ENCODE results near the gene SF1. TPM values are rescaled to one million over a fixed set of nuclear protein-coding genes. Genes with fewer than 3 reads are reported as not detected.

The SF1 gene
- total RNA-seq, 1 donor from 2014 or later = 415 TPM

DNA sequence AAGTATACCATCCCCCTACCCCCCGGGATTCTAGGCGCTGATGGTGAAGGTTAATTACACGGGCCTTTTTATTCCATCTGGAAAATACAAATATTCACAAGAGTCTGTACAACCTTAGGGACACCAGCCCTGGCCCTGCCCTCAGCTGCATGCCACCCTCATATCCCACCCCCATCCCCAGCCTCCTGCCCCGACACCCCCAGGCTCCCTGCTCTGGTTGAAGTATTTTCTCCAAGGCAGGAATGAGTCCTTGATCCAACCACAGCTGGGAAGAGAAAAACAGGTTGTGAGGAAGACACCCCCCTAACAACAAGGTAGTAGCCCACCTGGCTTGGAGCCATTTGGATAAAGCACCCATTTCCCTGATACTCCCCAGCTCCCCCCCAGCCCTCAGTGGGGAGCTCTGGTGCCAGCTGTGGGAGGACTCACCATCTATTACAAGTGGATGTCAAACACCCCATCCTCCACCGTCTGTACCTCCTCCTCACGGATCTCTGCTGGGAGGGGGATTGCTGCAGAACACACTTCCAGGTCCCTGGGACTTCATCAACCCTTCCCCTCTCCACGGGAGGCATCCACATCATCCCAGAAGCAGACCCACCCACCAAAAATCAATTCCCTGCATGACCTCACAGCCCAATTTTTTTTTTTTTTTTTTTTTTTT is 51.3 kb downstream of the SF1 start:
- peaks cover 16% of the 10 kb centered on the region for H3K27me3 Mint-ChIP-seq (ENCODE audit: unreplicated experiment)
- H3K4me1 Mint-ChIP-seq (ENCODE audit: low read depth, unreplicated experiment) = peaks cover 20% of the 10 kb centered on the region
- no peaks in the 10 kb centered on the region for H3K36me3 Mint-ChIP-seq (ENCODE audit: unreplicated experiment)
- no peak for DNase-seq
- no peak overlapping the region for H3K27ac Mint-ChIP-seq (ENCODE audit: unreplicated experiment)
- H3K9me3 Mint-ChIP-seq (ENCODE audit: unreplicated experiment) = peaks cover 9% of the 10 kb centered on the region
- H3K4me3 Mint-ChIP-seq (ENCODE audit: unreplicated experiment) = no peak overlapping the region
- TF ChIP-seq, protein P1, sequence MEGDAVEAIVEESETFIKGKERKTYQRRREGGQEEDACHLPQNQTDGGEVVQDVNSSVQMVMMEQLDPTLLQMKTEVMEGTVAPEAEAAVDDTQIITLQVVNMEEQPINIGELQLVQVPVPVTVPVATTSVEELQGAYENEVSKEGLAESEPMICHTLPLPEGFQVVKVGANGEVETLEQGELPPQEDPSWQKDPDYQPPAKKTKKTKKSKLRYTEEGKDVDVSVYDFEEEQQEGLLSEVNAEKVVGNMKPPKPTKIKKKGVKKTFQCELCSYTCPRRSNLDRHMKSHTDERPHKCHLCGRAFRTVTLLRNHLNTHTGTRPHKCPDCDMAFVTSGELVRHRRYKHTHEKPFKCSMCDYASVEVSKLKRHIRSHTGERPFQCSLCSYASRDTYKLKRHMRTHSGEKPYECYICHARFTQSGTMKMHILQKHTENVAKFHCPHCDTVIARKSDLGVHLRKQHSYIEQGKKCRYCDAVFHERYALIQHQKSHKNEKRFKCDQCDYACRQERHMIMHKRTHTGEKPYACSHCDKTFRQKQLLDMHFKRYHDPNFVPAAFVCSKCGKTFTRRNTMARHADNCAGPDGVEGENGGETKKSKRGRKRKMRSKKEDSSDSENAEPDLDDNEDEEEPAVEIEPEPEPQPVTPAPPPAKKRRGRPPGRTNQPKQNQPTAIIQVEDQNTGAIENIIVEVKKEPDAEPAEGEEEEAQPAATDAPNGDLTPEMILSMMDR (IDR thresholded peaks at IDR 0.05; ENCODE audit: partially characterized antibody, unreplicated experiment) = no peak

GRCh38 chr11:64726211-64726641 is 52.1 kb downstream of the SF1 start:
- no peak overlapping the region for H3K4me3 Mint-ChIP-seq (ENCODE audit: unreplicated experiment)
- H3K9me3 Mint-ChIP-seq (ENCODE audit: unreplicated experiment) = peaks cover 11% of the 10 kb centered on the region
- no peak for DNase-seq
- H3K27me3 Mint-ChIP-seq (ENCODE audit: unreplicated experiment) = peaks cover 16% of the 10 kb centered on the region
- no peak overlapping the region for H3K27ac Mint-ChIP-seq (ENCODE audit: unreplicated experiment)
- TF ChIP-seq, protein P1 (IDR thresholded peaks at IDR 0.05; ENCODE audit: partially characterized antibody, unreplicated experiment) = no peak
- H3K36me3 Mint-ChIP-seq (ENCODE audit: unreplicated experiment) = no peaks in the 10 kb centered on the region
- H3K4me1 Mint-ChIP-seq (ENCODE audit: low read depth, unreplicated experiment) = peaks cover 20% of the 10 kb centered on the region

DNA sequence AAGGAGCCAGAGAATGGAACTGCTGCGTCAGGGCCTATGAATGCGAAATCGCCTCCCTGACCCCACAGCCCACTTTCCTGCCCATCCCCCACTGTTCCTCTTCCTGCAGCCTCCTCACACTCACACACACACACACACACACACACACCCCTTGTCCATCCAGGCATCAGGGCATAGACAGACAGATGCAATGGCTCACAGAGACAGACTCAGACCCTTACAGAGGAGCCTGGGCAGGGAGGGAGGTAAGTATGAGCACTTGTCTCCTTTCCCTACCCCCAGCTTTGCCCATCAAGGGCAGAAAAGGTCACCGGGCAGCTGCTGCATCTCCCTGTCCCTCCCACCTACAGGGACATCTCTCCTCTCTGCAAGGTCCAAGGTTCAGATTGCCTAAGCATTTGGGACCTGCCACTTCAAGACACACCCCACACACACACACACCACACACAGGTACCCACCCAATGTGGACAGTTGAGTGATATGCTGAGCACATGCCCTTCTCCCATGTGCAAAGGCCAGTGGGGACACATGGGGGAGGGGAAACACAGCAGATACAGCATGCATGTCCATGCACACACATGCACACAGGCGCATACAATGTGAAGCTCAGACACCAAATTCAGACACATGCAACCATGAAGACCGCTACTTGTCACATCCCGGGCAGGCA is 53.3 kb downstream of the SF1 start:
- Mint-ChIP-seq H3K4me1 (ENCODE audit: low read depth, unreplicated experiment) (peaks cover 26% of the 10 kb centered on the region), H3K4me3 (ENCODE audit: unreplicated experiment) (peak overlapping the region; percentile 62), H3K27ac (ENCODE audit: unreplicated experiment) (peak overlapping the region; percentile 73)

GRCh38 chr11:64723907-64724862 is 54.2 kb downstream of the SF1 start:
- TF ChIP-seq, protein P1 (IDR thresholded peaks at IDR 0.05; ENCODE audit: partially characterized antibody, unreplicated experiment) = no peak
- peaks cover 26% of the 10 kb centered on the region for H3K4me1 Mint-ChIP-seq (ENCODE audit: low read depth, unreplicated experiment)
- peaks cover 26% of the 10 kb centered on the region for H3K27me3 Mint-ChIP-seq (ENCODE audit: unreplicated experiment)
- peak overlapping the region; percentile 76 for H3K4me3 Mint-ChIP-seq (ENCODE audit: unreplicated experiment)
- no peak for DNase-seq
- H3K9me3 Mint-ChIP-seq (ENCODE audit: unreplicated experiment) = peaks cover 11% of the 10 kb centered on the region
- no peaks in the 10 kb centered on the region for H3K36me3 Mint-ChIP-seq (ENCODE audit: unreplicated experiment)
- peak overlapping the region; percentile 64 for H3K27ac Mint-ChIP-seq (ENCODE audit: unreplicated experiment)

More for the DNA sequence above, 53.3 kb downstream of the SF1 start:
- Mint-ChIP-seq H3K9me3 (ENCODE audit: unreplicated experiment) (peaks cover 11% of the 10 kb centered on the region), H3K36me3 (ENCODE audit: unreplicated experiment) (no peaks in the 10 kb centered on the region), H3K27me3 (ENCODE audit: unreplicated experiment) (peaks cover 26% of the 10 kb centered on the region)
- TF ChIP-seq, protein P1 (IDR thresholded peaks at IDR 0.05; ENCODE audit: partially characterized antibody, unreplicated experiment) = no peak
- no peak for DNase-seq
